HG03064 (cell line): ENCODE results near the gene EVX2.

ENCODE experiments used
- ATAC-seq: cut with Tn5 transposase; IDR thresholded peaks from one replicate; pipeline ENCODE4 v1.9.1; 2021; ENCODE audit warnings: low read depth; ENCODE audit not compliant: unreplicated experiment

The EVX2 gene

DNA sequence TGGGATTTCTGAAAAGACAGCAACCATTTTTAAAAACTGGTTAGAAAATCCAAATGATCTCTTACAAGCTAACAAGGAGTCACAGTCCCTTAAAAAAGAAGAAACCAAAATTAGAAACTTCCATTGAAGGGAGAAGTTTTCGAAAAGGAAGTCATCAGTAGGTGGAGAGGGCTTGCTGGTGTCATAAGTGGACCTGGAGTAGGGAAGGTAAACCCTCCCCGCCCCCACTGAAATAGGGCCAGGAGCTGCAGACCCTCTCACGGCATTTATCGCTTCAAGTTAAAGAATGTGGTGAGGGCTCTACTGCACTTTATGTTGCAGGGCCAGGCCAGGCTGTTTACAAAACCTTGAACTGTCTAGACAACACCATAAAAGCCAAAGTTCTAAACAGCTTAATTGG is 26.2 kb upstream of the EVX2 start:
- no peak for ATAC-seq

DNA sequence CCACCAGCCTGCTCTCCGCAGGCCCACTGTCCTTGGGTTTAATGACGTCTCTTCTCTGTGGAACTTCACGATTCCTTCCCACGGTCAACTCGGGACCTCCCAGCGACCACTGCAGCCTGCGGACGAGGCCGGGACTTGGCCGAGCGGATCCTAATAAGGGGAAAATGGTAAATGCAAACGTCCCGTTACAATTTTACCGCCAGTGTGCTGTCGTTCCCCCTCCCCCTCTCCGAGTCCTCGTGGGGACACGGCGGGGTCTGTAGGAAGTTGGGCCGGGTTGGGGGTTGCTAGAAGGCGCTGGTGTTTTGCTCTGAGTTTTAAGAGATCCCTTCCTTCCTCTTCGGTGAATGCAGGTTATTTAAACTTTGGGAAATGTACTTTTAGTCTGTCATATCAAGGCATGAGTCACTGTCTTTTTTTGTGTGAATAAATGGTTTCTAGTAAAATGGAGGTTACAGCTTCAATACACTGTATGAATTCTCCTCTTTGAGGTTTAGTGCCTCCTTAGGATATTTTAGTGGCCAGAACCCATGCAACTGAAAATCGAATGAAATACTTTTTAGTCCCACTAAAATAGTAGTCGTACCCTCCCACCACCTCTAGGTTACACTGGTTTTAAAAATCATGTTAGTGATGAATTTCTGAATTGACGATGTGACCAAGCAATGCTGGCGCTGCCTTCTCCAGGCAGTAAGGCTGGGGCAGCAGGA is 25.6 kb upstream of the EVX2 start:
- ATAC-seq: no peak

DNA sequence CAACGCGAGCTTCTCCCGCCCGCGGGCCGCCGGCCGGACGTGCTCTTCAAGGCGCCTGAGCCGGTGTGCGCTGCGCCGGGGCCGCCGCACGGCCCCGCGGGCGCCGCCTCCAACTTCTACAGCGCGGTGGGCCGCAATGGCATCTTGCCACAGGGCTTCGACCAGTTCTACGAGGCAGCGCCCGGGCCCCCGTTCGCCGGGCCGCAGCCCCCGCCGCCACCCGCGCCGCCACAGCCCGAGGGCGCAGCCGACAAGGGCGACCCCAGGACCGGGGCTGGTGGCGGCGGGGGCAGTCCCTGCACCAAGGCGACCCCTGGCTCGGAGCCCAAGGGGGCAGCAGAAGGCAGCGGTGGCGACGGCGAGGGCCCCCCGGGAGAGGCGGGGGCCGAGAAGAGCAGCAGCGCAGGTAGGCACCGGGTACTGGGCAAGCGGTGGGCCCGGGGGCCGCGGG is 24.0 kb upstream of the EVX2 start:
- no peak for ATAC-seq

DNA sequence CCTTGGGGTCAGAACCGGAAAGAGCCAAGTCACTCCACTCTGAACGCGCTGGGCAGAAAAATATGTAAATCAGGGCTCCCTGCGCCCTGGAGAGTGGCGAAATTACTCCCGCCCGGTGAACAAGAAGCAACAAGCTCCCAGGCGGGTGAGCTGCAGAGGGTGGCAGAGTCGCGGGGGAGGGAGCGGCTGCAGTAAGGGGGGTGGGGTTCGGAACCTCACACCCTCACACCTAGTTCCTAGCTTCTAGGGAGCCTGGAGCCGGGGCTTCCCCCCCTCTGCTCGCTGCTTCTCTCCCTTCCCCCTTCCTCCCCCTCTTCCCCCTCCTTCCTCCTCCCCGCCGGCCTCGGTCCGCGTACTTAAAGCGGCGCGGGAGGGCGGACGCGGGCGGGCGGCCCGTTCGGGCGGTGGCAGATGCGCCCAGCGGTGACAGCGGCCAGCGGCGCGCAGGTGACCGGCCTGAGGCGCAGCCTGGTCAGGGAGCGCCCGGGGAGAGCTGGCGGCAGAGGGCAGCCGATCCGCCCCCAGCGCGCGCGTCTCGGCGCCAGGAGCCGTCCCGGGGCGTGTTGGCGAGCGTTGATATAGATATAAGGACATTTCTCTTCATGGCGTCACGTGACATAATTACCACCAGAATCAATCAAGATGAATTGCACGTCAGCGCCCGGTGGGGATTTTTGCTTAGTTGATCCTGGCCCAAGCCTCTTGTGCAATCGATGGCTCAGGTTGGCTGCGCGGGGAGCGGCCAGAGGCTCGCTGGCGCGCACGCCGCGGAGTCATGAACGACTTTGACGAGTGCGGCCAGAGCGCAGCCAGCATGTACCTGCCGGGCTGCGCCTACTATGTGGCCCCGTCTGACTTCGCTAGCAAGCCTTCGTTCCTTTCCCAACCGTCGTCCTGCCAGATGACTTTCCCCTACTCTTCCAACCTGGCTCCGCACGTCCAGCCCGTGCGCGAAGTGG is 23.1 kb upstream of the EVX2 start, which contains the start of gene HOXD11:
TSS of gene HOXD11 (plus strand) at position 700 of the 959 bp plus-strand sequence. CDS start at position 776, 76 bp downstream.
- no peak for ATAC-seq

DNA sequence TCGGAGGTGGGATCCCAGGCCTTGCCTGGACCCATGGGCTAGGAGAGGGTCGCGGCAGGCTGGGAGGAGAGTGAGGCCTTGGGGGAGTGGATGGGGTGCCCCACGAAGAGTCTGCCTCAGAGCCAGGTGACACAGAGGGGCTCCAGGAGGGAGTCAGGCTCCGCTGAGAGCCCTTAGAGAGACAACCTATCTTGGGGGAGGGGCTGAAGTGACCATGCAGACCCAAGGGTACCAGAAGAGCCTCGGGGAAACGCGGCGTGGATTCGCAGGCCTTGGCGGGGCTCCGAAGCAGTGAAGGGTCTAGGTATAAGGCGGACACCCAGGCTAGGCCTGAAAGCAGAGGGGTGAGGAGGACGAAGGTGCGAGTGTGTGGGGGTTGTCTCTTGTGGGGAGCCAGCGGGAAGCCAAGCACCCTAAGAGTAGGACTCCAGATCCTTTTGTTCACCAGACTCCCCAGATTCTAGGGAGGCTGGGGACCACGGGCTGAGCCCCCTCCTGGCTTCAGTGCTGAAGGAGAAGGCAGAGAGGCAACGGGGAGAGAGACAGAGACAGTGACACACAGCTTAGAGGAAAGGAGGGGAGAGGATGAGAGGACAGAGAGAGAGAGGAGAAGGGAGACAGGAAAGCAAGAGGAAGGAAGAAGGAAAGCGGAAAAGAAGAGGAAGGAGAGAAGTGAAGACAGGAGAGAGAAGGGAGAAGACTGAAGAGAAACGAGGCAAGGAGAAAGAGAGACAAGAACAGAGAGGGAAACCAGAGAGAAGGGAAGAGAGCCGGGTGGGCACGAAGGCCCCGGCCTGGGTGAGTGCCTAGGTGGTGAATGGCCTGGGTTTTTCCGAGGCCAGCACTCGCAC is 22.2 kb upstream of the EVX2 start:
- no peak for ATAC-seq

DNA sequence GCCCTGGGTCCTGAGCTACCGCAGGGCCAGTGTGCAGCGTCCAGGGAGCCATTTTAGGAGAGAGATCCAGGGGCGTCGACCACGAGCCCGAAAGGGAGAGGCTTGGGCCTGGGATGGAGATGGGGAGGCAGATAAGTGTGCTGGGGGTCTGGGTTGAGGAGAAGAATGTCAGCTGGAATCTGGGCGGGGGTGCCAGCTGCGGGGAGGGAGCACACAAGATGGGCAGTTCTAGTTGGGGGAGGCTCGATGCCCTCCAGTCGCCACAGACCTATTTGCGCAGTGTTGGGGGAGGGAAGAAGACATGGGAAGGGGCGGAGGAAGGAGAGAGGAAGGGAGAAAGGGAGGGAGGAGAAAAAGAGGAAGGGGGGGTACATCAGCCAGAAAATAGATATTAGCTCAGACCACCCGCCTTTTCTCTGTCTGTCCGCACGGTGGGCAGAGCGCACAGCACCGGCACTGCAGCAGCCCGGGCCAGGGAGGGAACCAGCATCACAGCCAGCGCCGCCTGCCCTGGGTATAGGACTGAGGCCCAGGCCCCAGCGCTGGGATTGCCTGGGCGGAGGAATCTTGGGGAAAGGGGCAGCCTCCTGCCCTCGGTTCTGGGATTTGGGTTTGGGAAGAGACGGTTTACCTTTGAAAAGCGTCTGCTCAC is 21.4 kb upstream of the EVX2 start:
- ATAC-seq: no peak

DNA sequence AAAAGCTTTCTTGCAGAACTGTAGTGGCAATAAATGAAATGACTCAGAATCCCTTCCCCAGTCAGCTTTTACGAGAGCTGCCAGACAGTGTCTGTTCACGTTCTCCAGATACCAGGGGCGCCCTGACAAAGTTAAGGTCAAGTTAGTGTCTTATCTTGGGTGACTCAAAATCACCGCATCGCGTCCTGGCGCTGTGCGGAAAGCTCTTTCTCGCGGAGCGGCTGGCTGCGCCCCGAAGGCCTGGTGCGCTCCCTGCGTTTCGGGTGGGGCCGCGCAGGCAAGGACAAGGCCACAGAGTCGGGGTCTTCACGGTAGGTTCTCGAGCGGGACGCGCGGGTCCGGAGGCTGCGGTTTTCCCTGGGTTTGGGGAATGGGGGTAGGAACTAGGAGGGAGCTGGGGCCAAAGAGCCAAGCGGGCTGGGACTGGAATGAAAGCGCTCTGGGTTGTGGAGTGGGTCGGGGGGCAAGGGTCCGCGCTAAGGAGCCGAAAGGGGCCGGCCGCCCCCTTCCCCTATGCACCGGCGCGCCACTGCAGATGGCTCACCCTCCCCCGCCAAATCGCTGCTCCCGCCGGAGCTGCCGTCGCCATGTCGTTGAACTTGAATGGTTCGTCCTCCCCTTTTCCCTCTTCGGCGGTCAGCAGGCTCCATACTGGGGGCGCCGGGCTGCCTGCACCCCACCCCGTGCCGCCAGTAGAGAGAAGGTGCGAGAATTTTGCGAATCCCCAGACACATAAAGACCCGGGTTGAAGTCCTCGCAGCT is 20.7 kb upstream of the EVX2 start:
- no peak for ATAC-seq

DNA sequence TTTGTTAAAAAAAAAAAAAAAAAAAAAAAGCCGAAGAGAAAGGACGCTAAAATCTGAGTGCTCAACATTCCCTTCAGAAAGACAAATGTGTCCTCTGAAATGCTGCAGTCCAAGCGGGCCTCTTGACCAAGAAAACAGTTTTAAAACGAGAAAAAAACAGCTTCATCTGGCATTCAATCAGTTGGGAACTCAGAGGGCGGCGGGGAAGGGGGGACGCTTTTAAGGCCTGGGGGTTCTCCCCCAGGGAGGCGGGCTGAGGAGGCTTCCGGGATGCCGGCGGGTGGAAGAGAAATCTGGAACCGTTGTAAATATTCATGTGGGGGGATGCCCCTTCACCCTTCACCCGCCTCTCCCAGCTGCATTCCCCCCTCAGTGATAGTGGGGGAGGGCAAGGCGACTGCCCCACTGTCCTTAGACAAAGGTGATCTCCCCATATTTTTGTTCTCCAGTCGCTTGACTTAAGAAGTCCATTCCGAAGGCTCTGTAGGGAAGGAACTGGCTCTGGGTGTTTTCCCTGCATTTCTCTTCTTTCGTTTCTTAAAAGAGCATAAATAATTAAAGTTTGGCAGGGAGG is 20.1 kb upstream of the EVX2 start:
- no peak for ATAC-seq

DNA sequence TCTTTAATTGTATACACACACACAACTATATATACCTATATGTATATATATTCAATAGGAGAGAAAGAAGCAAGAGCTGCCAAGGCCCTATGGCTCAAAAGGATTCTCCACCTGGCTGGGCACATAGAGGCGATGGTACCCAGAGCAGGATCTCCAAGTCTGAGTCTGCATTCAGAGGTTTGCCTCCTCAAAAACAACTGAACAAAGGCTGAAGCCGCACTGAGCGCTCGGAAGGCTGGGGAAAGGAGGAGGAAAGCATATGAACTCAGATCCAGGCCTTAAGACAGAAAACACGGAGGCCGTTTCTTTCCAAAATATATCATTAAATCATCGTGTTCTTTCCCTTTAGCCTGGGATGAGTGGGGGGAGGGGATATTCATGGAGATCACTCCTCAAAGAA is 19.4 kb upstream of the EVX2 start:
- ATAC-seq: no peak

DNA sequence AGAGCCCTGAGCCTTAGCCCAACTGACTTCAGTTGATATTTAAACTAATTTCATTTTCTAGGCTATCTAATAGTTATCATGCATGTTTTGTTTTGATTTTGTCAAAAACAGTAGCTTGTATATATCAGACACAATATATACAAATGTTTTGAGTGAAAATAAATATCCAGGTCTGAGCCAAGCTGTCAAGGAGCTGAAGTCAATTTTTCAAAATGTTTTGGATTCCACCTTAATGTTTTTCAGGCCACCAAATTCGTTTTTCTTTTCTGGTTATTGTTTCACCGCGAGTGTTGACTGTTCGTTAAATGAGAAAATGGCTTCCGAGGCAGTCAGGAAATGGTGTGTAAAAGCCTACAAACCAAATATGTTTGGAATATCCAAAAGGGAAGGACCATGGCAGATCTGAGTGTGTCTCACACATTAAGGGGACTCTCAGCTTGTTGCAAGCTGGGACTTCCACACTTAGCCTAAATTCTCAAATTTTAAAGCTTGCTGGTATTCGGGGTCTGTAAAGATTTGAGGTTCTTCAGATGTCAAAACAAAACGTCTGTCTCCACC is 18.6 kb upstream of the EVX2 start:
- no peak for ATAC-seq

DNA sequence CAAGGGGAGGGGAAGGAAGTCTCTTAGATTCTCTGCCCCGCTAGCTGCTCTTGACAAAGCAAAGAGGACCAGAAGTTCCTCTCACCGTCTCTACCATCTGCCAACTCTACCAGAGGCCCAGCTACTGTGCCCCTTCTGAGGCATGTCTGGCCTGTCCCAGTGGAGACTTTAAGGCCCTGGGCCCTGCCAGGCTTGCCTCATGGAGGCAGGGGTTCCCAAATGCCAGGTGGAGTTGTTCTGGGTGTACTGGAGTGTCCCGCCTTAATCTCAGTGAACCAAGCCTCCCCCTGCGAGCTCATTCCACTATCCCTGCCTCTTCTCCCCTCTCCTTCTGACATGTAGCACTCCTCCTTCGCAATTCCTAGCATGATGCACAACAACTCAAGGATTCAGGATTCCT is 18.1 kb upstream of the EVX2 start:
- ATAC-seq: no peak

DNA sequence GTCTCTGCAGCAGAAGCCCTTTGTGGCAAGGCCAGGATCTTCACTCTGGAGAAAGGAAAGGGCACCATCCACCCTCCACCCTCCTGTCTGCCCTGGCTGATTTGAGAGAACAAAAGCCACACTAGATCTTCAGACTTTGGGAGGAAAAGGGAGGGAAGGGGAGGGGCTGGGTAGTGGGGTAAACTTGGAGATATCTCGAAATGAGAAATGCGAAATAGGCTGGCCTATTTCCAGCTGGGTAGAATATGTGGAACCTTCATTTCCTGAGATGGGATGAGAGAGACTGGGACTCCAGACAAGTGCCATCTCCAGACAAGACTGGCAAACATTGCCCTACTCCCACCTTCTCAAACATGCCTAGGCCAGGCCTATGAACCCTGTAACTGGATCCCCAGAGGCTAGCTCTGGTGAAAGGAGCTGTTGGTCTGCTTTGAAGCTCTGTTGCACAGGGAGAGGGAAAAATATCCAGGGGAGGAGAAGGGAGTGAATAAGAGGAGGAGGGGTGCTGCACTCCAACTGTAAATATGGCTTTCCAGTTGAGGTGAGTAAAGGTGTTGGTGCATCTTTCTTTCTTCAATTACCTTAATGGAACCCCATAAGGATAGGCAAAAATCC is 17.6 kb upstream of the EVX2 start:
- ATAC-seq: no peak

DNA sequence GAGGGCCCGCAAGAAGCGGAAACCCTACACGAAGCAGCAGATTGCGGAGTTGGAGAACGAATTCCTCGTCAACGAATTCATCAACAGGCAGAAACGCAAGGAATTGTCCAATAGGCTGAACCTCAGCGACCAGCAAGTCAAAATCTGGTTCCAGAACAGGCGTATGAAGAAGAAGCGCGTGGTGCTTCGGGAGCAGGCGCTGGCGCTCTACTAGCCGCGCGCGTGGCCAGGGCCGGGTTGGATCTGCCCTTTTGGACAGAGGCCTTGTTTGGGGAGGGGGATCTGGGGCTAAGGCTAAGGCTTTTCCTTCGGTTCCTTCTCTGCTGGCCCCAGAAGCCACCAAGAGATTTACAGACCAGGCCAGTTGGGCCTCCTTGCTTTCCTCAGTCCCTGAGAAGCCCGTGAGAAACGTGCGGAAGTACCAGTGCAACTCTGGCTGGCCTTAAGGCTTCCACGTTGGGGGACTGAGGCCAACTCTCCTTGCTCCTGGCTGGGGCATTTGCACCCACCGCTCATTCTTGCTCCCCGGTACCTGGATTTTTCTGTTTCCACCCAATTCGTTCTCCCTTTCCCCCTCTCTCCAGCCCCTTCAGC is 16.9 kb upstream of the EVX2 start:
- ATAC-seq: no peak

DNA sequence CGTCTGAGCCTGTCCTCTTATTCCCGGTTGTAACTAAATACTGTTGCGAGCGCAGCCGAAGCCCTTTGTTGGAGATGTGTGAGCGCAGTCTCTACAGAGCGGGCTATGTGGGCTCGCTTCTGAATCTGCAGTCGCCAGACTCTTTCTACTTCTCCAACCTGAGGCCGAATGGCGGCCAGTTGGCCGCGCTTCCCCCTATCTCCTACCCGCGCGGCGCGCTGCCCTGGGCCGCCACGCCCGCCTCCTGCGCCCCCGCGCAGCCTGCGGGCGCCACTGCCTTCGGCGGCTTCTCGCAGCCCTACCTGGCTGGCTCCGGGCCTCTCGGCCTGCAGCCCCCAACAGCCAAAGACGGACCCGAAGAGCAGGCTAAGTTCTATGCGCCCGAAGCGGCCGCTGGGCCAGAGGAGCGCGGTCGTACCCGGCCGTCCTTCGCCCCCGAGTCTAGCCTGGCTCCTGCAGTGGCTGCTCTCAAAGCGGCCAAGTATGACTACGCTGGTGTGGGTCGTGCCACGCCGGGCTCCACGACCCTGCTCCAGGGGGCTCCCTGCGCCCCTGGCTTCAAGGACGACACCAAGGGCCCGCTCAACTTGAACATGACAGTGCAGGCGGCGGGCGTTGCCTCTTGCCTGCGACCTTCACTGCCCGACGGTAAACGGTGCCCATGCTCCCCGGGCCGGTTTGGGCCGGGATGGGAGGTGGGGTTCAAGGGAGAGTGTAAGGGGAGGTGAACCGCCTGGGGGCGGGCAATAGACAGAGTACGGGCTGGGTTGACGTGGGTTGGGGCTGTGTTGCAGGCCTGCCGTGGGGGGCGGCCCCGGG is 16.2 kb upstream of the EVX2 start, which contains the start of gene HOXD12:
TSS of gene HOXD12 (plus strand) at position 68 of the 819 bp plus-strand sequence. CDS start at position 75, 7 bp downstream.
- ATAC-seq: no peak

DNA sequence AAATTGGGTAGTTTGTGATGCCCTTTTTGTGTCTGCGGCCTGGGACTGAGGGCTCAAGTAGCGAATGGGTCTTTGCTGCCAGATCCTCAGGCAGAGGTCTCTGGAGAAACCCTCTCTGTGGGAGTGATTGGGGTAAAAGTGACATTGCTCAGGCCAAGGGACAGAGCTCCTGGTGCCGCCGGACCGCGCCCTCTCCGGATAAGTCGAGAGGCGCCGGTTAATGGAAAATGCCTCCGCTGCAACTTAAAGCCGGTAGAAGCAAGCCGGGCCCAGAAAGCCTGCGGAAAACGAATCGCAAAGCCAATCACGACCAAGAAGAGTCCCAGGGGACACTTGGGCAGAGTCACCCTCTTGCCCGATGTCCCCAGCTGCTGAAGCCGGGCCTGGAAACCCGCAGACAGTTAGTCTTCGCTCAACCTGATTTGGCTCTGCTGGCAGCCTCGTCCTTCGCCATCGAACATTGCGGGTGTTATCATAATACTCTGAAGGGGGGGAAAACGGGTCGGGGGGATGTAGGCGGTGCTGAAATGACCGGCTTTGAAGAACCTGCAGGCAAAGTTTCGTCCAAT is 15.5 kb upstream of the EVX2 start:
- no peak for ATAC-seq

DNA sequence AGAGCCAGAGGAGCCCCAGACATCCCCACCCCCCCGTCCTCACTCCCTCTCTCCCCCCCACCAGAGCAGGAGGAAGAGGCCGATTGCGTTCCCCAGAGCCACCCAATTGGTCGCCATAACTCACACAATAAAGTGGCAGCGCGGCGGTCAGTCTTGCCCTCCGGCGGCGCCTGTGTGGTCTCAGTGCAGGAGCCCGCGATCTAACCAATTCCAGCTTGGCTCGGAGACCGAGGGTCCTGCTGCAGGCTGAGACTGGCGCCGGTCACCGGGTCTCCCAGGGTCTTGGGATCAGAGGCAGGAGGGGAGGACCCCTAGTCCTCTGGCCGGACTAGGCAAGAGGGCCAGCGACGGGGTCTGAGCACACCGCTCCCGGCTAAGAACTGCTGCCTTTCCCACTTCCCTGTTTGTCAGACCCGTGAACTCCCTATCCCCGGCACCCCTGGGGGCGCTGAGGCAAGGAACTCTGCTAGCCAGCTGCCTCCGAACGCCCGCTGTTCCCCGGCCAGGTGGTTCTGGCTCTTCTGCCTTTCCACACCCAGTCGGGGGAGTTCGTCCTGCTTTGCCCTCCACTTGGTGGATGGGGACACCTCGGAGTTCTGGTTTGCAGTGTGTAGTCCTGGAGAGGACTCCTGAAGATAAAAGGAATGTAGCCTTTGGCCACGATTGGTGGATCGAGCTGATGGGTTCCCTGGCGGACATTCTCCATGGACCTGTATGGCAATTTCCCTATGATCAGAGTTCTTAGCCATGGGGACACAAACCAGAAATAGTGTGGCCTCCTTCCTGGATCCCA is 14.8 kb upstream of the EVX2 start:
- no peak for ATAC-seq
